AG04449 (cell line): ENCODE measurements around the gene TEX36.

Source experiments
- CTCF ChIA-PET: fragments of 350-600 bp; formaldehyde crosslinking; extraction: SDS; loops from one replicate; lab custom pipeline; 2021; ENCODE audit warnings: antibody characterized with exemption; lab: Yijun Ruan, JAX
- POLR2A ChIA-PET: fragments of 400-600, 350-600 bp; formaldehyde crosslinking; extraction: SDS; loops from one replicate; lab custom pipeline; 2020; ENCODE audit warnings: antibody characterized with exemption, inconsistent platforms; lab: Yijun Ruan, JAX
- DNase-seq: peaks from one replicate; pipeline ENCODE4 v3.0.0-alpha.2; 2010; ENCODE audit warnings: low read depth, low spot score
- H3K4me3 ChIP-seq: 2 replicates; pipeline ENCODE4 v1.5.1; 2011; ENCODE audit warnings: low read depth, mild to moderate bottlenecking, control low read depth, low read length
- CTCF ChIP-seq: IDR thresholded peaks from one replicate; pipeline ENCODE4 v1.5.1; 2011; ENCODE audit warnings: mild to moderate bottlenecking, moderate library complexity, low read length, control low read depth, inconsistent platforms; ENCODE audit not compliant: insufficient read depth; ENCODE audit errors: missing control alignments

TEX36 gene

GRCh38 chr10:125640653-125641052 lies 42.3 kb downstream of the TEX36 start:
- TF ChIP-seq CTCF = no peak
- CTCF ChIA-PET = interaction anchor here (0.6 kb wide), 1 partner anchor 304 kb away, joined by 3 read pairs; no protein-coding TSS in a partner anchor
- POLR2A ChIA-PET = no interaction called here
- no peak for DNase-seq
- H3K4me3 ChIP-seq = no peak overlapping the region

GRCh38 chr10:125639846-125640245 lies 43.1 kb downstream of the TEX36 start:
- TF ChIP-seq CTCF = no peak
- CTCF ChIA-PET = interaction anchor here (0.9 to 1.3 kb wide), 2 partner anchors 11 to 65 kb away, joined by 3 read pairs; no protein-coding TSS in a partner anchor
- DNase-seq = peak; percentile 9
- POLR2A ChIA-PET = interaction anchor here (0.8 kb wide), 1 partner anchor 22 kb away, joined by 3 read pairs; no protein-coding TSS in a partner anchor
- no peak overlapping the region for H3K4me3 ChIP-seq

- ChIA-PET CTCF (interaction anchor here (1.3 kb wide), 1 partner anchor 9 kb away, joined by 3 read pairs; no protein-coding TSS in a partner anchor), POLR2A (no interaction called here)
- no peak for DNase-seq
- H3K4me3 ChIP-seq = no peak overlapping the region
- no peak for TF ChIP-seq CTCF
Observed at GRCh38 chr10:125638555-125638954, 44.4 kb downstream of the TEX36 start.

GRCh38 chr10:125637496-125637895 lies 45.5 kb downstream of the TEX36 start:
- TF ChIP-seq CTCF = no peak
- POLR2A ChIA-PET = interaction anchor here (0.6 kb wide), 1 partner anchor 151 kb away, joined by 5 read pairs; no protein-coding TSS in a partner anchor
- H3K4me3 ChIP-seq = no peak overlapping the region
- no peak for DNase-seq
- CTCF ChIA-PET = no interaction called here

GRCh38 chr10:125634606-125635005 lies 48.4 kb downstream of the TEX36 start:
- ChIA-PET POLR2A (no interaction called here), CTCF (no interaction called here)
- DNase-seq = no peak
- no peak for TF ChIP-seq CTCF
- no peak overlapping the region for H3K4me3 ChIP-seq

- no peak for TF ChIP-seq CTCF
- ChIA-PET POLR2A (no interaction called here), CTCF (interaction anchor here (0.6 kb wide), 1 partner anchor 11 kb away, joined by 3 read pairs; no protein-coding TSS in a partner anchor)
- DNase-seq = no peak
- no peak overlapping the region for H3K4me3 ChIP-seq
Observed at GRCh38 chr10:125633517-125633999, 49.4 kb downstream of the TEX36 start.
